ENCODE measurements around the gene ZIK1.

GRCh38 chr19:57559404-57560025, 24.4 kb upstream of the ZIK1 start, which contains the start of gene ZNF550:
- TF ChIP-seq CTCF (IDR thresholded peaks at IDR 0.05; ENCODE audit: low read depth, low read length) (no peak), EZH2phosphoT487 (IDR thresholded peaks at IDR 0.05; ENCODE audit: low read depth) (no peak)

Data from OCI-LY3 (cell line).